ENCODE data around the gene FBXO31.

DNA sequence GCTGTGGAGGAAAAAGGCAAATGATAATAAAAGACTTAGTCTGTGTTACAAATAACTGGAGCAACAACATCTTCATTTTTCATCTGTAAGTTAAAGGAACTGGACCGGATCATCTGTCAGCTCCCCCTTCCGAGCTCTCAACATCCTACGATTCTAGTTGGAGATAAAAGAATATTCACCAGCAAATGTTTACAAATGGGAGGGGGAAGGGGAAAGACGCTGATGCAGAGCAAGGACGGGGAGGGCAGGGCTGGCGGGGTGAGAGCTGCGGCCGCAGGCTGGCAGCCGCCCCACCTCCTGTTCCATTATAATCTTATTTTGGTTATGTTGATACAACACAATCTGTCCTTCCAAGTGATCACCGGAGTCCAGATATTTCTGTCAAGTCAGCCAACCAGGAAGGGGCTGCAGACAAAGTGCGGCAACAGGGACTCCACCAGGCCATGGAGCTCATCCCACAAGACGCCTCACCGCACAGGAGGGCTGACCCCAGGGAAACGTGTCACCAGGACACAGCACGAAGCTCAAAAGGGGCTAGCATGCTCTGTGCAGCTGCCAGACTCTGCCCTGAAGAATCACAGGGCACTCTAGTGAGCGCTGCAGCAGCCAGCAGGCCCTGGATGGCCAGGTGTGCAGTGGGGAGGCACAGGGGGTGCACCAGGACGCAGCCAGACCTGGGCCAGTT, 19.7 kb downstream of the FBXO31 start:
- TF ChIP-seq EZH2 (IDR thresholded peaks at IDR 0.05; ENCODE audit: insufficient read depth, poor library complexity, severe bottlenecking): no peak
- TF ChIP-seq EZH2phosphoT487 (IDR thresholded peaks at IDR 0.05; ENCODE audit: insufficient read depth, low read depth): no peak
